ENCODE results near the gene ACP6. TPM values are rescaled to one million over a fixed set of nuclear protein-coding genes. Genes with fewer than 3 reads are reported as not detected.
"Not testable (repeated sequence)": the region's sequence is repeated elsewhere in the genome, so short reads cannot be mapped to it uniquely, and the experiment has no call there.

The ACP6 gene
- total RNA-seq, 1 experiment from 2014 or later, result 12.0 TPM

- intact Hi-C loops (cut with micrococcal nuclease; ENCODE audit: unreplicated experiment), result no loop called here
- POLR2A ChIA-PET, result no interaction called here
- CTCF ChIA-PET, result no interaction called here
- BruUV-seq (replicated peaks), result no TSS peak
- Histone ChIP-seq H3K36me3 (ENCODE audit: control insufficient read depth, insufficient read depth, low read length) (peaks cover 17% of the 10 kb centered on the region), H3K4me1 (ENCODE audit: control insufficient read depth, insufficient read depth, low read length) (no peaks in the 10 kb centered on the region), H3K27ac (ENCODE audit: low read length) (no peak overlapping the region), H3K9me3 (ENCODE audit: control insufficient read depth, insufficient read depth, low read depth, low read length) (no peaks in the 10 kb centered on the region), H3K4me3 (ENCODE audit: low read depth in 2 of 2, low read length in 2 of 2) (no peak overlapping the region), H3K27me3 (ENCODE audit: control insufficient read depth, insufficient read depth, low read length) (no peaks in the 10 kb centered on the region)
- DNase-seq (ENCODE audit: low read depth, low spot score) (no peak), ATAC-seq (no peak)
- in situ Hi-C loops (cut with HindIII; ENCODE audit: low pct_unique_long_range_greater_than_20kb, low sequenced_read_pairs), result no loop called here
- TF ChIP-seq REST (IDR thresholded peaks at IDR 0.05; ENCODE audit: insufficient read depth in 1 of 2, low read depth in 2 of 2, low read length in 1 of 2) (no peak), TCF7L2 (IDR thresholded peaks at IDR 0.05; ENCODE audit: low read depth, low read length) (no peak), SIN3A (IDR thresholded peaks at IDR 0.05; ENCODE audit: borderline replicate concordance, insufficient read depth, low read depth, low read length) (no peak), CTCF (IDR thresholded peaks at IDR 0.05) (no peak), POLR2AphosphoS5 (IDR thresholded peaks at IDR 0.05; ENCODE audit: low read depth, low read length) (no peak)
Measured at GRCh38 chr1:147618771-147619170, 51.6 kb downstream of the ACP6 start.

- in situ Hi-C loops (cut with HindIII; ENCODE audit: low pct_unique_long_range_greater_than_20kb, low sequenced_read_pairs), result no loop called here
- ATAC-seq (no peak), DNase-seq (ENCODE audit: low read depth, low spot score) (no peak)
- CTCF ChIA-PET, result no interaction called here
- POLR2A ChIA-PET, result no interaction called here
- H3K27ac ChIP-seq (ENCODE audit: low read length), result no peak overlapping the region
- H3K9me3 ChIP-seq (ENCODE audit: control insufficient read depth, insufficient read depth, low read depth, low read length), result no peaks in the 10 kb centered on the region
- no TSS peak for BruUV-seq (replicated peaks)
- H3K4me1 ChIP-seq (ENCODE audit: control insufficient read depth, insufficient read depth, low read length), result no peaks in the 10 kb centered on the region
- intact Hi-C loops (cut with micrococcal nuclease; ENCODE audit: unreplicated experiment), result no loop called here
- peaks cover 15% of the 10 kb centered on the region for H3K36me3 ChIP-seq (ENCODE audit: control insufficient read depth, insufficient read depth, low read length)
- H3K27me3 ChIP-seq (ENCODE audit: control insufficient read depth, insufficient read depth, low read length), result no peaks in the 10 kb centered on the region
- no peak overlapping the region for H3K4me3 ChIP-seq (ENCODE audit: low read depth in 2 of 2, low read length in 2 of 2)
- TF ChIP-seq SIN3A (IDR thresholded peaks at IDR 0.05; ENCODE audit: borderline replicate concordance, insufficient read depth, low read depth, low read length) (no peak), CTCF (IDR thresholded peaks at IDR 0.05) (no peak), TCF7L2 (IDR thresholded peaks at IDR 0.05; ENCODE audit: low read depth, low read length) (no peak), POLR2AphosphoS5 (IDR thresholded peaks at IDR 0.05; ENCODE audit: low read depth, low read length) (no peak), REST (IDR thresholded peaks at IDR 0.05; ENCODE audit: insufficient read depth in 1 of 2, low read depth in 2 of 2, low read length in 1 of 2) (no peak)
Measured at GRCh38 chr1:147618077-147618569, 52.2 kb downstream of the ACP6 start.

- intact Hi-C loops (cut with micrococcal nuclease; ENCODE audit: unreplicated experiment); POLR2A ChIA-PET; CTCF ChIA-PET; H3K27me3 ChIP-seq (ENCODE audit: control insufficient read depth, insufficient read depth, low read length); BruUV-seq (replicated peaks); H3K9me3 ChIP-seq (ENCODE audit: control insufficient read depth, insufficient read depth, low read depth, low read length); H3K4me1 ChIP-seq (ENCODE audit: control insufficient read depth, insufficient read depth, low read length); H3K27ac ChIP-seq (ENCODE audit: low read length); ATAC-seq; in situ Hi-C loops (cut with HindIII; ENCODE audit: low pct_unique_long_range_greater_than_20kb, low sequenced_read_pairs); DNase-seq (ENCODE audit: low read depth, low spot score); H3K4me3 ChIP-seq (ENCODE audit: low read depth in 2 of 2, low read length in 2 of 2): not testable (repeated sequence)
- H3K36me3 ChIP-seq (ENCODE audit: control insufficient read depth, insufficient read depth, low read length), result peaks cover 15% of the 10 kb centered on the region
Measured at GRCh38 chr1:147614966-147615365, 55.4 kb downstream of the ACP6 start.

Data from Panc1 (cell line).